Activated T-helper 1 cell treated with anti-CD3 and anti-CD28 coated beads, Interleukin-12 subunit alpha, Interleukin-12 subunit beta, Interleukin-2, Interleukin-4 antibody, amounts not matched to agents 30 ng/mL and 10 ng/mL and 1 ng/mL, durations not matched to agents 14 hours and 24 hours and 36 hours (primary cell): ENCODE results near the gene TXLNB. TPM values are rescaled to one million over a fixed set of nuclear protein-coding genes. Genes with fewer than 3 reads are reported as not detected.
"Not testable (repeated sequence)": the region's sequence is repeated elsewhere in the genome, so short reads cannot be mapped to it uniquely, and the experiment has no call there.

Experiments used
- DNase-seq: peaks from one replicate; pipeline ENCODE4 v3.0.0; 2021; ENCODE audit warnings: low spot score
- H3K27ac Mint-ChIP-seq: one replicate; pipeline ENCODE4 v1.8.0; 2021; ENCODE audit warnings: mild to moderate bottlenecking, mixed read lengths
- H3K27me3 Mint-ChIP-seq: one replicate; pipeline ENCODE4 v1.8.0; 2022; ENCODE audit warnings: mild to moderate bottlenecking, moderate library complexity, mixed read lengths; ENCODE audit not compliant: insufficient read depth
- H3K36me3 Mint-ChIP-seq: one replicate; pipeline ENCODE4 v1.8.0; 2021; ENCODE audit warnings: low read depth, mixed read lengths
- H3K4me1 Mint-ChIP-seq: one replicate; pipeline ENCODE4 v1.8.0; 2021; ENCODE audit warnings: low read depth, mixed read lengths
- H3K4me3 Mint-ChIP-seq: one replicate; pipeline ENCODE4 v1.8.0; 2021; ENCODE audit warnings: mild to moderate bottlenecking, moderate library complexity, mixed read lengths
- H3K9me3 Mint-ChIP-seq: one replicate; pipeline ENCODE4 v1.8.0; 2021; ENCODE audit warnings: mixed read lengths
- intact Hi-C: fragments of 100-400 bp; cut with micrococcal nuclease; formaldehyde crosslinking; loops from one replicate; pipeline ENCODE4 v1.15.1; 2024
- total RNA-seq: library from RNA; stranded (reverse); gene quantifications from 2 replicates; pipeline ENCODE4 v1.2.3, GENCODE V29; 2022

The TXLNB gene
- total RNA-seq, 1 donor from 2014 or later, result 0.08 TPM

DNA sequence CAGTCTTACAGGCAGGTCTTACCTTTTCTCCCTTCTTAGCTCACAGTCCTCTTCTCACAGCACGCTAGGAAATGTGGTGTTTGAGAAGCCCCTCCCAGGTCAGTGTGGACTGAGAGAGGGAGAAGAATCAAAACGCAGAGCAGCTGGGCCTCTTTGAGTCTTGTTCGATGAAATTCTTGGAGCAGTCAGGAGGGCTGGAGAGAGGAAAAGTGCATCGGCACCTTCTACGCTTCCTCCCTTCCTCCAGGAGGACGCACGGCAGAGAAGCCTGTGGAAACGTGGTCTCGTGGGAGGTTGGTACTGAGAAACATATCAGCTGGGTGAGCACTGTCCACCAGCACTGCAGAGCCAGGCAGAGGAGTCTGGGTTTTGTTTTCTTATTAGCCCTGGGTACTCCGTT, 52.7 kb downstream of the TXLNB start:
- Mint-ChIP-seq H3K36me3 (peaks cover 5% of the 10 kb centered on the region), H3K27ac (no peak overlapping the region), H3K4me3 (no peak overlapping the region), H3K4me1 (no peaks in the 10 kb centered on the region), H3K9me3 (peaks cover 2% of the 10 kb centered on the region), H3K27me3 (peaks cover 2% of the 10 kb centered on the region)
- intact Hi-C loops, result no loop called here
- no peak for DNase-seq

- H3K36me3 Mint-ChIP-seq, result peaks cover 5% of the 10 kb centered on the region
- no peak overlapping the region for H3K27ac Mint-ChIP-seq
- peaks cover 2% of the 10 kb centered on the region for H3K27me3 Mint-ChIP-seq
- no peaks in the 10 kb centered on the region for H3K4me1 Mint-ChIP-seq
- no peak for DNase-seq
- intact Hi-C loops, result no loop called here
- H3K9me3 Mint-ChIP-seq, result peaks cover 5% of the 10 kb centered on the region
- H3K4me3 Mint-ChIP-seq, result no peak overlapping the region
Observed at GRCh38 chr6:139236105-139236504, 55.7 kb downstream of the TXLNB start.

DNA sequence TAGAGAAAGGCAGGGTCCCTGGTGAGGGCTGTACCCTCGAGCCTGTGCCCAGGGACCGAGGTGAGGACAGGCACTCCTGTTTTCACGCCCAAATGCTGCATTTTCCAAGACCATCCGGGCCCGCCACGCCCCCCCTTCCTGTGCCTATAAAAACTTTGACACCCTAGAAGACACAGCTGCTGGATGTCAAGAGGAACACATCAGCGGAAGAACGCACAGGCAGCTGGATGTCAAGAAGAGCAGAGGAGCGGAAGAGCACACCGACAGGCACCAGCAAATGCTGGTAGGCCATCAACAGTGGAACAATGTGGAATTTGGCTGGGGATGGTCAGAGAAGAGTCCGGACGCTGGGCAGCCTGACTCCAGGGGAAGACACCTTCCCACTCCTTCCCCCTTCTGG, 56.1 kb downstream of the TXLNB start:
- DNase-seq, result no peak
- H3K27me3 Mint-ChIP-seq, result peaks cover 2% of the 10 kb centered on the region
- peaks cover 5% of the 10 kb centered on the region for H3K36me3 Mint-ChIP-seq
- peaks cover 5% of the 10 kb centered on the region for H3K9me3 Mint-ChIP-seq
- peaks cover 1% of the 10 kb centered on the region for H3K4me1 Mint-ChIP-seq
- no peak overlapping the region for H3K4me3 Mint-ChIP-seq
- no peak overlapping the region for H3K27ac Mint-ChIP-seq
- intact Hi-C loops, result no loop called here

DNA sequence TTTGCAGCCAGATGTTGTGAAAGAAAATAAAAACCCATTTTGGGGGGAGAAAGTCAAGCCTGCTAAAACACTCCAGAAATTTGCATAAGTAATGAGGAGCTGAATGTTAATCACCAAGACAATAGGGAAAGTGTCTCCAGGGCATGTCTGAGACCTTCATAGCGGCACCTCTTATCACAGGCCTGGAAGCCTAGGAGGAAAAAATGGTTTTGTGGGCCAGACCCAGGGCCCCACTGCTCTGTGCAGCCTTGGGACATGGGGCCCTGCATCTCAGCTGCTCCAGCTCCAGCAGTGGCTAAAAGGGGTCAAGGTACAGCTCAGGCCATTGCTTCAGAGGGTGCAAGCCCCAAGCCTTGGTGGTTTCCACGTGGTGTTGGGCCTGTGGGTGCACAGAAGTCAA, 57.6 kb downstream of the TXLNB start:
- intact Hi-C loops, H3K27me3 Mint-ChIP-seq: not testable (repeated sequence)

DNA sequence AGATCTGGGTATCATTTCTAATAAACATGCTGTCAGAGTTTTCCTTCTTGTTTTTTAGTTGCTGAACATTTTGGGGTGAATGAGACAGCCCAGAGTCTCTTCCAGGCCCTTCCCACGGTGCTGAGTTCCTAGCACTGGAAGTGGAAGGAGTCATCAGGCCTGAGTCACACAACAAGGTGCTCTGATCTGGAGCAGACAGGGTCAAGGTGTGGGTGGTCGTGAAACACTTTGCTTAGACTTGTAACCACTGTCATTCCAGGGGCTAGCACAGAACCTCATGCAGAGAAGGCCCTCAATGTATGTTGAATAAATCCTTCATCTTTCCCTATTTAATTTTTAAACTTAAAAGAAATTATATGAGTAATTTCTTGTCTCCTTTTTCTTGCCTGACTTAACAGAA, 60.6 kb downstream of the TXLNB start:
- H3K4me3 Mint-ChIP-seq, result no peak overlapping the region
- H3K36me3 Mint-ChIP-seq, result no peaks in the 10 kb centered on the region
- no peaks in the 10 kb centered on the region for H3K27me3 Mint-ChIP-seq
- DNase-seq, result no peak
- intact Hi-C loops, result no loop called here
- H3K4me1 Mint-ChIP-seq, result peaks cover 8% of the 10 kb centered on the region
- peaks cover 5% of the 10 kb centered on the region for H3K9me3 Mint-ChIP-seq
- no peak overlapping the region for H3K27ac Mint-ChIP-seq

More for the DNA sequence above, 57.6 kb downstream of the TXLNB start:
- not testable (repeated sequence) for DNase-seq, H3K9me3 Mint-ChIP-seq, H3K27ac Mint-ChIP-seq, H3K36me3 Mint-ChIP-seq, H3K4me3 Mint-ChIP-seq, H3K4me1 Mint-ChIP-seq

DNA sequence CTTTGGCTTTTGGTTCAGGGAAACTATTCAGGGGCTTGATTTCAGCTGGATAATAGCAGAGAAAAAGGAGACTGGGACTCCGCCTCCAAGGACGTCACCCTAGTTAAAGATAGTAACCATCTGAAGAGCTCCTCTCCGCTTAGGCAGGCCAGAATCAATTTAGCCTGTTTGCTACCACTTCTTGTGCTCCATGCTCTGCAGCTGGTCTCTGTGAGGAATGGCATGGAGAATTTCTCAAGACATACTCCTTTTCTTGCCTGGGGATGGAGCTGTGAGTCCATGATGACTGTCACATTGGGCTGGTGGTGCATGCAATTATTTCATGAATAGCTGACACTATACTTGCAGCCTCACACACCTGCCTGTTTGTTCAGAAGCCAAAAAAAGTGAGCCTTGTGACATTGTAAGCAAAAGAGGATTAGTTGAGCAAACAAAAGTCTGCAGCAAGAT, 61.4 kb downstream of the TXLNB start:
- Mint-ChIP-seq H3K9me3 (peaks cover 5% of the 10 kb centered on the region), H3K27me3 (no peaks in the 10 kb centered on the region), H3K4me1 (peaks cover 8% of the 10 kb centered on the region), H3K36me3 (no peaks in the 10 kb centered on the region), H3K27ac (no peak overlapping the region), H3K4me3 (no peak overlapping the region)
- no peak for DNase-seq
- intact Hi-C loops, result no loop called here

GRCh38 chr6:139228387-139228786, 63.4 kb downstream of the TXLNB start:
- DNase-seq, H3K4me1 Mint-ChIP-seq, H3K36me3 Mint-ChIP-seq, H3K9me3 Mint-ChIP-seq, H3K27me3 Mint-ChIP-seq, H3K27ac Mint-ChIP-seq, H3K4me3 Mint-ChIP-seq, intact Hi-C loops: not testable (repeated sequence)

DNA sequence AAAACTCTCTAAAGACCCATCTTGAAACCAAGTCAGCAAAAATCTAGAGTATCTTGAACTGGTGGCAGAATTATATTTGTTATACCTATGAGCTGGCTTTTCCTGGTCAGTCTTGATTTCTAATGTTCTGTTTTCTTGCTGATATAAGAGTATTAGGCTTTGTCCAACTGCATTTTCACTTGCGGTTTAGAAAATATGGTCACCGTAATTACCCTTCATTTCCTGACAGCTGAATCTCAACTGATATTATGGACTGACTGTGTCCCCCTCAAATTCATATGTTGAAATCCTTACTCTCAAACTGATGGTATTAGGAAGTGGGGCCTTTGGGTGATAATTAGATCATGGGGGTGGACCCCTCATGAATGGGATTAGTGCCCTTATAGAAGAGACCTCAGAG, 72.1 kb downstream of the TXLNB start:
- Mint-ChIP-seq H3K9me3 (peaks cover 3% of the 10 kb centered on the region), H3K4me1 (peaks cover 10% of the 10 kb centered on the region)

GRCh38 chr6:139219271-139219729, 72.5 kb downstream of the TXLNB start:
- intact Hi-C loops, result loop anchor here (1.0 to 2.0 kb wide), 6 partner anchors 30 to 403 kb away; partner anchors contain the start of gene TXLNB
- H3K27me3 Mint-ChIP-seq, result no peaks in the 10 kb centered on the region
- peak overlapping the region; percentile 61 for H3K27ac Mint-ChIP-seq
- peaks cover 10% of the 10 kb centered on the region for H3K4me1 Mint-ChIP-seq
- H3K9me3 Mint-ChIP-seq, result peaks cover 3% of the 10 kb centered on the region
- peak; percentile 62 for DNase-seq
- peak overlapping the region; percentile 38 for H3K4me3 Mint-ChIP-seq
- H3K36me3 Mint-ChIP-seq, result no peaks in the 10 kb centered on the region

More for the DNA sequence above, 72.1 kb downstream of the TXLNB start:
- no peak for DNase-seq
- intact Hi-C loops, result loop anchor here (1.0 to 2.0 kb wide), 6 partner anchors 29 to 403 kb away; partner anchors contain the start of gene TXLNB
- H3K36me3 Mint-ChIP-seq, result no peaks in the 10 kb centered on the region
- H3K4me3 Mint-ChIP-seq, result peak overlapping the region; percentile 38
- H3K27me3 Mint-ChIP-seq, result no peaks in the 10 kb centered on the region
- no peak overlapping the region for H3K27ac Mint-ChIP-seq

- H3K9me3 Mint-ChIP-seq, result peaks cover 43% of the 10 kb centered on the region
- H3K27me3 Mint-ChIP-seq, DNase-seq, H3K4me3 Mint-ChIP-seq, H3K27ac Mint-ChIP-seq, intact Hi-C loops, H3K4me1 Mint-ChIP-seq: not testable (repeated sequence)
- H3K36me3 Mint-ChIP-seq, result peaks cover 15% of the 10 kb centered on the region
Observed at GRCh38 chr6:139212460-139212859, 79.3 kb downstream of the TXLNB start.

DNA sequence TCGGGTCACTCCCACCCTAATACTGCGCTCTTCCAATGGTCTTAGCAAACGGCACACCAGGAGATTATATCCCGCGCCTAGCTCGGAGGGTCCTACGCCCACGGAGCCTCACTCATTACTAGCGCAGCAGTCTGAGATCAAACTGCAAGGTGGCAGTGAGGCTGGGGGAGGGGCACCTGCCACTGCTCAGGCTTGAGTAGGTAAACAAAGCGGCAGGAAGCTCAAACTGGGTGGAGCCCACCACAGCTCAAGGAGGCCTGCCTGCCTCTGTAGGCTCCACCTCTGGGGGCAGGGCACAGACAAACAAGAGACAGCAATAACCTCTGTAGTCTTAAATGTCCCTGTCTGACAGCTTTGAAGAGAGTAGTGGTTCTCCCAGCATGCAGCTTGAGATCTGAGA, 81.0 kb downstream of the TXLNB start:
- intact Hi-C loops, DNase-seq: not testable (repeated sequence)
- peaks cover 16% of the 10 kb centered on the region for H3K36me3 Mint-ChIP-seq

DNA sequence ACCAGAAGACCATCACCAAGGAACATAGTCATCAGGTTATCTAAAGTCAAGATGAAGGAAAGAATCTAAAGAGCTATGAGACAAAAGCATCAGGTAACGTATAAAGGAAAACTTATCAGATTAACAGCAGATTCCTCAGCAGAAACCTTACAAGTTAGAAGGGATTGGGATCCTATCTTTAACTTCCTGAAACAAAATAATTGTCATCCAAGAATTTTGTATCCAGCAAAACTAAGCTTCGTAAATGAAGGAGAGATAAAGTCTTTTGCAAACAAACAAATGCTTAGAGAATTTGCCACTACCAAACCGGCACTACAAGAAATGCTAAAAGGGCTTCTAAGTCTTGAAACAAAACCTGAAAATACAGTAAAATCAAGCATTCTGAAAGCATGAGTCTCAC, 86.0 kb downstream of the TXLNB start:
- H3K27me3 Mint-ChIP-seq, result peaks cover 3% of the 10 kb centered on the region
- intact Hi-C loops, result no loop called here
- DNase-seq, result no peak
- H3K4me3 Mint-ChIP-seq, result no peak overlapping the region
- H3K9me3 Mint-ChIP-seq, result peaks cover 50% of the 10 kb centered on the region
- H3K27ac Mint-ChIP-seq, result no peak overlapping the region
- H3K36me3 Mint-ChIP-seq, result peaks cover 13% of the 10 kb centered on the region
- peaks cover 7% of the 10 kb centered on the region for H3K4me1 Mint-ChIP-seq

More for the DNA sequence above, 81.0 kb downstream of the TXLNB start:
- not testable (repeated sequence) for H3K4me1 Mint-ChIP-seq, H3K27ac Mint-ChIP-seq, H3K27me3 Mint-ChIP-seq, H3K4me3 Mint-ChIP-seq
- H3K9me3 Mint-ChIP-seq, result peaks cover 56% of the 10 kb centered on the region

DNA sequence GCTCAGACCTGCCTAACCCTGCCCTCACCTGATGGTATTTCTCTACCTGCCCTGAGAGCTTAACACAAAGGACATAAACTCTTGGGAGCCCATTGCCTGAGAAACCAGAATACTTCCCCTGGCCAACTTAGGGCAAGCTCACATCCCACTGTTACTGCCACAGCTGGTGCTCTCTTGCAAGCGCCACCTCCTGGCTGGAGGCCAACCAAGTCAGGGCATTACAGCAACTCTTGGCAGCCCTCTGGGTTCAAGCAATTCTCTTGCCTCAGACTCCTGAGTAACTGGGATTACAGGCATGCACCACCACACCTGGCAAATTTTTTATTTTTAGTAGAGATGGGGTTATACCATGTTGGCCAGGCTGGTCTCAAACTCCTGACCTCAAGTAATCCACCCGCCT, 86.8 kb downstream of the TXLNB start:
- peaks cover 3% of the 10 kb centered on the region for H3K27me3 Mint-ChIP-seq
- DNase-seq, result no peak
- H3K27ac Mint-ChIP-seq, result no peak overlapping the region
- intact Hi-C loops, result no loop called here
- H3K36me3 Mint-ChIP-seq, result peaks cover 8% of the 10 kb centered on the region
- H3K4me3 Mint-ChIP-seq, result no peak overlapping the region
- peaks cover 5% of the 10 kb centered on the region for H3K4me1 Mint-ChIP-seq
- peaks cover 46% of the 10 kb centered on the region for H3K9me3 Mint-ChIP-seq

GRCh38 chr6:139201378-139201777, 90.4 kb downstream of the TXLNB start:
- H3K4me3 Mint-ChIP-seq, result no peak overlapping the region
- peaks cover 15% of the 10 kb centered on the region for H3K9me3 Mint-ChIP-seq
- H3K27me3 Mint-ChIP-seq, result no peaks in the 10 kb centered on the region
- intact Hi-C loops, result no loop called here
- no peaks in the 10 kb centered on the region for H3K4me1 Mint-ChIP-seq
- no peak overlapping the region for H3K27ac Mint-ChIP-seq
- no peak for DNase-seq
- peaks cover 3% of the 10 kb centered on the region for H3K36me3 Mint-ChIP-seq
